ENCODE data around the gene NFIA.

DNA sequence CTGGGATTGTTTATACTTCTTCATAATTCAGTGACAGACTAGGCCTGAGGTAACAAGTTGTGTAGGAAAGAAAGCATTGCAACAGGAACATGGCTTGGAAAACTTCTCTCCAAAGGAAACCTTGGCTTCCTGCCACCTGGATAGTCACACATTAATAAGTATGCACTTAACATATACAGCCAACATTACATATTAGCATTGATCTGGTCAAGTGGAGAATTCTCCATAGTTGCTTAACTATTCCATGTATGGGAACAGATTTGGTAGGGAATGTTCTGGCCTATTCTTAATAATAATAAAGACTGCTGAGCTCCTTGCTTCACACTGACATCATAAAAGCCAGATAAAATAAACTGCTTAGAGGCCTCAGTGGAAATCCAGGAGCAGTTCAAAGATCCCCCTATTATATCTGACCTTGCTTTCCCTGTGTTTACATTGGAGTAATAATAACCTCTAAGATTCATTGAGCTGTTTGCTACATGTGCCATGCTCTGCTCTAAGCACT is 27.2 kb upstream of the NFIA start:
- TF ChIP-seq, protein P1, sequence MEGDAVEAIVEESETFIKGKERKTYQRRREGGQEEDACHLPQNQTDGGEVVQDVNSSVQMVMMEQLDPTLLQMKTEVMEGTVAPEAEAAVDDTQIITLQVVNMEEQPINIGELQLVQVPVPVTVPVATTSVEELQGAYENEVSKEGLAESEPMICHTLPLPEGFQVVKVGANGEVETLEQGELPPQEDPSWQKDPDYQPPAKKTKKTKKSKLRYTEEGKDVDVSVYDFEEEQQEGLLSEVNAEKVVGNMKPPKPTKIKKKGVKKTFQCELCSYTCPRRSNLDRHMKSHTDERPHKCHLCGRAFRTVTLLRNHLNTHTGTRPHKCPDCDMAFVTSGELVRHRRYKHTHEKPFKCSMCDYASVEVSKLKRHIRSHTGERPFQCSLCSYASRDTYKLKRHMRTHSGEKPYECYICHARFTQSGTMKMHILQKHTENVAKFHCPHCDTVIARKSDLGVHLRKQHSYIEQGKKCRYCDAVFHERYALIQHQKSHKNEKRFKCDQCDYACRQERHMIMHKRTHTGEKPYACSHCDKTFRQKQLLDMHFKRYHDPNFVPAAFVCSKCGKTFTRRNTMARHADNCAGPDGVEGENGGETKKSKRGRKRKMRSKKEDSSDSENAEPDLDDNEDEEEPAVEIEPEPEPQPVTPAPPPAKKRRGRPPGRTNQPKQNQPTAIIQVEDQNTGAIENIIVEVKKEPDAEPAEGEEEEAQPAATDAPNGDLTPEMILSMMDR (conservative IDR thresholded peaks at IDR 0.05 in 1 of 2, IDR thresholded peaks at IDR 0.05 in 1 of 2; ENCODE audit: low read depth in 1 of 2, low read length in 2 of 2) = no peak
- no peak for TF ChIP-seq EZH2 (IDR thresholded peaks at IDR 0.05; ENCODE audit: low read length, missing control alignments)

Data from fibroblast of lung (primary cell).